Thymus (tissue), 11 donors: ENCODE results near the gene CRIM1. TPM values are rescaled to one million over a fixed set of nuclear protein-coding genes. Genes with fewer than 3 reads are reported as not detected.

Experiments used
- DNase-seq, 9 donors: peaks; one replicate each; pipeline ENCODE4 v3.0.0-alpha.2; 2013; ENCODE audit warnings: low spot score in 9 of 9, low read depth in 6 of 9, missing footprints in 1 of 9
- H3K27ac ChIP-seq, 2 donors: one replicate each; pipeline ENCODE4 v1.5.1; 2013; ENCODE audit warnings: control low read depth in 1 of 2, low read depth in 1 of 2, low read length in 1 of 2, mild to moderate bottlenecking in 1 of 2, moderate library complexity in 1 of 2
- H3K27me3 ChIP-seq, 2 donors: one replicate each; pipeline ENCODE4 v1.5.1; 2013; ENCODE audit warnings: low read length in 1 of 2; ENCODE audit not compliant: control insufficient read depth in 2 of 2, insufficient read depth in 1 of 2
- H3K36me3 ChIP-seq, 2 donors: one replicate each; pipeline ENCODE4 v1.5.1; 2013; ENCODE audit warnings: low read length in 1 of 2, mild to moderate bottlenecking in 1 of 2, moderate library complexity in 1 of 2; ENCODE audit not compliant: control insufficient read depth in 2 of 2, insufficient read depth in 2 of 2
- H3K4me1 ChIP-seq, 2 donors: one replicate each; pipeline ENCODE4 v1.5.1; 2013; ENCODE audit warnings: low read length in 2 of 2; ENCODE audit not compliant: control insufficient read depth in 2 of 2, insufficient read depth in 2 of 2
- H3K4me3 ChIP-seq, 2 donors: one replicate each; pipeline ENCODE4 v1.5.1; 2013; ENCODE audit warnings: low read length in 2 of 2, control low read depth in 1 of 2, mild to moderate bottlenecking in 1 of 2
- H3K9me3 ChIP-seq, 2 donors: one replicate each; pipeline ENCODE4 v1.5.1; 2013; ENCODE audit warnings: low read length in 1 of 2, mild to moderate bottlenecking in 1 of 2; ENCODE audit not compliant: control insufficient read depth in 2 of 2, insufficient read depth in 1 of 2
- WGBS: extraction: QIAGEN DNeasy Blood & Tissue Kit; methylation state at CpG from one replicate; pipeline ENCODE4 v1.1.7; 2013; 5-methylcytosine and 5-hydroxymethylcytosine counted together
- polyA plus RNA-seq: library from polyadenylated mRNA; stranded (reverse); fragments of 200-250 nt; gene quantifications from one replicate; pipeline ENCODE4 v1.2.3, GENCODE V29; 2013
- total RNA-seq: library from RNA; stranded (reverse); fragments of 120-200 nt; gene quantifications from one replicate; pipeline ENCODE4 v1.2.4, GENCODE V29; 2013
- donor health status: healthy.

CRIM1 gene
- total and polyA plus RNA-seq, 2 donors, result 9.1 to 24.3 TPM

- no peak for DNase-seq
- Histone ChIP-seq H3K9me3 (no peaks in the 10 kb centered on the region), H3K4me1 (no peaks in the 10 kb centered on the region), H3K27me3 (no peaks in the 10 kb centered on the region), H3K27ac (no peak overlapping the region), H3K36me3 (no peaks in the 10 kb centered on the region), H3K4me3 (no peak overlapping the region)
- WGBS, result 69% methylated on average over 8 of the region's 8 CpGs
These were observed 20.8 kb downstream of the CRIM1 start for GRCh38 chr2:36376319-36376765.

- no peak overlapping the region for H3K27ac ChIP-seq
- no peak overlapping the region for H3K4me3 ChIP-seq
- no peaks in the 10 kb centered on the region for H3K4me1 ChIP-seq
- H3K36me3 ChIP-seq, result no peaks in the 10 kb centered on the region
- no peaks in the 10 kb centered on the region for H3K9me3 ChIP-seq
- DNase-seq, result no peak
- WGBS, result 96% methylated on average over 5 of the region's 5 CpGs
- H3K27me3 ChIP-seq, result no peaks in the 10 kb centered on the region
These were observed 21.6 kb downstream of the CRIM1 start for GRCh38 chr2:36376992-36377738.

- no peaks in the 10 kb centered on the region for H3K4me1 ChIP-seq
- H3K4me3 ChIP-seq, result no peak overlapping the region
- H3K36me3 ChIP-seq, result no peaks in the 10 kb centered on the region
- WGBS, result over 99% methylated on average over 3 of the region's 3 CpGs
- H3K27me3 ChIP-seq, result no peaks in the 10 kb centered on the region
- no peaks in the 10 kb centered on the region for H3K9me3 ChIP-seq
- no peak for DNase-seq
- H3K27ac ChIP-seq, result no peak overlapping the region
These were observed 24.3 kb downstream of the CRIM1 start for GRCh38 chr2:36379710-36380448.

GRCh38 chr2:36380624-36381481 is 25.3 kb downstream of the CRIM1 start:
- no peak for DNase-seq
- WGBS, result 76% methylated on average over 15 of the region's 15 CpGs
- Histone ChIP-seq H3K9me3 (no peaks in the 10 kb centered on the region), H3K4me1 (no peaks in the 10 kb centered on the region), H3K27me3 (no peaks in the 10 kb centered on the region), H3K36me3 (no peaks in the 10 kb centered on the region), H3K4me3 (no peak overlapping the region), H3K27ac (no peak overlapping the region)

- Histone ChIP-seq H3K36me3 (no peaks in the 10 kb centered on the region), H3K4me1 (no peaks in the 10 kb centered on the region), H3K4me3 (no peak overlapping the region), H3K27me3 (no peaks in the 10 kb centered on the region), H3K9me3 (no peaks in the 10 kb centered on the region), H3K27ac (no peak overlapping the region)
- WGBS, result 94% methylated on average over 6 of the region's 6 CpGs
- DNase-seq, result no peak
These were observed 26.4 kb downstream of the CRIM1 start for GRCh38 chr2:36381993-36382392.

GRCh38 chr2:36382472-36382871 is 26.9 kb downstream of the CRIM1 start:
- no peak for DNase-seq
- H3K4me3 ChIP-seq, result no peak overlapping the region
- no peaks in the 10 kb centered on the region for H3K36me3 ChIP-seq
- H3K9me3 ChIP-seq, result no peaks in the 10 kb centered on the region
- H3K27me3 ChIP-seq, result no peaks in the 10 kb centered on the region
- no peak overlapping the region for H3K27ac ChIP-seq
- WGBS, result 48% methylated on average over 2 of the region's 2 CpGs
- no peaks in the 10 kb centered on the region for H3K4me1 ChIP-seq

GRCh38 chr2:36383726-36384125 is 28.1 kb downstream of the CRIM1 start:
- DNase-seq, result no peak
- H3K27me3 ChIP-seq, result no peaks in the 10 kb centered on the region
- no peaks in the 10 kb centered on the region for H3K9me3 ChIP-seq
- 98% methylated on average over 4 of the region's 4 CpGs for WGBS
- H3K27ac ChIP-seq, result no peak overlapping the region
- H3K36me3 ChIP-seq, result no peaks in the 10 kb centered on the region
- no peaks in the 10 kb centered on the region for H3K4me1 ChIP-seq
- no peak overlapping the region for H3K4me3 ChIP-seq

GRCh38 chr2:36384454-36384853 is 28.9 kb downstream of the CRIM1 start:
- Histone ChIP-seq H3K4me3 (no peak overlapping the region), H3K4me1 (no peaks in the 10 kb centered on the region), H3K27me3 (no peaks in the 10 kb centered on the region), H3K27ac (no peak overlapping the region), H3K36me3 (no peaks in the 10 kb centered on the region), H3K9me3 (no peaks in the 10 kb centered on the region)
- no peak for DNase-seq
- WGBS, result 92% methylated on average over 2 of the region's 2 CpGs

GRCh38 chr2:36385603-36386002 is 30.0 kb downstream of the CRIM1 start:
- DNase-seq, result no peak
- Histone ChIP-seq H3K27ac (no peak overlapping the region), H3K4me3 (no peak overlapping the region), H3K4me1 (no peaks in the 10 kb centered on the region), H3K9me3 (no peaks in the 10 kb centered on the region), H3K27me3 (no peaks in the 10 kb centered on the region), H3K36me3 (no peaks in the 10 kb centered on the region)
- WGBS, result 99% methylated on average over 3 of the region's 3 CpGs
